ENCODE measurements around the gene GMDS. TPM values are rescaled to one million over a fixed set of nuclear protein-coding genes. Genes with fewer than 3 reads are reported as not detected.

Gene GMDS
- total RNA-seq, 2 donors from 2014 or later, result 19.6 to 36.3 TPM

GRCh38 chr6:1738558-1739081, 506.8 kb downstream of the GMDS start:
- no peaks in the 10 kb centered on the region for H3K27me3 Mint-ChIP-seq
- no peak overlapping the region for H3K4me3 Mint-ChIP-seq
- no peak overlapping the region for H3K27ac Mint-ChIP-seq
- no peak for ATAC-seq (replicated peaks)
- H3K36me3 Mint-ChIP-seq (ENCODE audit: low read depth), result no peaks in the 10 kb centered on the region
- no peaks in the 10 kb centered on the region for H3K4me1 Mint-ChIP-seq
- H3K9me3 Mint-ChIP-seq, result no peaks in the 10 kb centered on the region

- no peaks in the 10 kb centered on the region for H3K9me3 Mint-ChIP-seq
These were observed 507.7 kb downstream of the GMDS start for GRCh38 chr6:1737463-1738311.

GRCh38 chr6:1736346-1737105, 508.9 kb downstream of the GMDS start:
- no peak overlapping the region for H3K4me3 Mint-ChIP-seq
- H3K27ac Mint-ChIP-seq, result no peak overlapping the region
- no peaks in the 10 kb centered on the region for H3K4me1 Mint-ChIP-seq
- H3K27me3 Mint-ChIP-seq, result no peaks in the 10 kb centered on the region
- ATAC-seq (replicated peaks), result no peak
- H3K9me3 Mint-ChIP-seq, result no peaks in the 10 kb centered on the region
- H3K36me3 Mint-ChIP-seq (ENCODE audit: low read depth), result no peaks in the 10 kb centered on the region

More at GRCh38 chr6:1737463-1738311, 507.7 kb downstream of the GMDS start:
- no peaks in the 10 kb centered on the region for H3K36me3 Mint-ChIP-seq (ENCODE audit: low read depth)
- H3K4me1 Mint-ChIP-seq, result no peaks in the 10 kb centered on the region
- H3K27me3 Mint-ChIP-seq, result no peaks in the 10 kb centered on the region
- no peak for ATAC-seq (replicated peaks)
- H3K4me3 Mint-ChIP-seq, result no peak overlapping the region
- H3K27ac Mint-ChIP-seq, result no peak overlapping the region

- peaks cover 4% of the 10 kb centered on the region for H3K9me3 Mint-ChIP-seq
- no peaks in the 10 kb centered on the region for H3K36me3 Mint-ChIP-seq (ENCODE audit: low read depth)
- no peaks in the 10 kb centered on the region for H3K4me1 Mint-ChIP-seq
- H3K27ac Mint-ChIP-seq, result no peak overlapping the region
- H3K27me3 Mint-ChIP-seq, result no peaks in the 10 kb centered on the region
- H3K4me3 Mint-ChIP-seq, result no peak overlapping the region
- no peak for ATAC-seq (replicated peaks)
These were observed 510.1 kb downstream of the GMDS start for GRCh38 chr6:1735239-1735803.

GRCh38 chr6:1730882-1731281, 514.5 kb downstream of the GMDS start:
- ATAC-seq (replicated peaks), result no peak
- H3K4me3 Mint-ChIP-seq, result no peak overlapping the region
- H3K27me3 Mint-ChIP-seq, result no peaks in the 10 kb centered on the region
- no peaks in the 10 kb centered on the region for H3K4me1 Mint-ChIP-seq
- H3K27ac Mint-ChIP-seq, result no peak overlapping the region
- peaks cover 9% of the 10 kb centered on the region for H3K36me3 Mint-ChIP-seq (ENCODE audit: low read depth)
- H3K9me3 Mint-ChIP-seq, result peaks cover 4% of the 10 kb centered on the region

GRCh38 chr6:1729750-1730140, 515.7 kb downstream of the GMDS start:
- Mint-ChIP-seq H3K4me3 (no peak overlapping the region), H3K4me1 (no peaks in the 10 kb centered on the region), H3K9me3 (peaks cover 4% of the 10 kb centered on the region), H3K27me3 (no peaks in the 10 kb centered on the region), H3K27ac (no peak overlapping the region), H3K36me3 (ENCODE audit: low read depth) (peaks cover 20% of the 10 kb centered on the region)
- ATAC-seq (replicated peaks), result no peak

GRCh38 chr6:1729133-1729749, 516.2 kb downstream of the GMDS start:
- no peak for ATAC-seq (replicated peaks)
- no peak overlapping the region for H3K4me3 Mint-ChIP-seq
- H3K27me3 Mint-ChIP-seq, result no peaks in the 10 kb centered on the region
- H3K27ac Mint-ChIP-seq, result no peak overlapping the region
- H3K9me3 Mint-ChIP-seq, result peaks cover 4% of the 10 kb centered on the region
- peaks cover 24% of the 10 kb centered on the region for H3K36me3 Mint-ChIP-seq (ENCODE audit: low read depth)
- H3K4me1 Mint-ChIP-seq, result no peaks in the 10 kb centered on the region

- peaks cover 24% of the 10 kb centered on the region for H3K36me3 Mint-ChIP-seq (ENCODE audit: low read depth)
- H3K27me3 Mint-ChIP-seq, result no peaks in the 10 kb centered on the region
- H3K27ac Mint-ChIP-seq, result no peak overlapping the region
- no peaks in the 10 kb centered on the region for H3K4me1 Mint-ChIP-seq
- H3K9me3 Mint-ChIP-seq, result peaks cover 4% of the 10 kb centered on the region
- no peak overlapping the region for H3K4me3 Mint-ChIP-seq
- ATAC-seq (replicated peaks), result no peak
These were observed 519.0 kb downstream of the GMDS start for GRCh38 chr6:1726341-1726768.

- no peaks in the 10 kb centered on the region for H3K4me1 Mint-ChIP-seq
- no peak for ATAC-seq (replicated peaks)
These were observed 520.8 kb downstream of the GMDS start for GRCh38 chr6:1724616-1725015.

GRCh38 chr6:1724124-1724523, 521.3 kb downstream of the GMDS start:
- no peaks in the 10 kb centered on the region for H3K27me3 Mint-ChIP-seq
- no peak overlapping the region for H3K4me3 Mint-ChIP-seq
- no peak overlapping the region for H3K27ac Mint-ChIP-seq
- peaks cover 24% of the 10 kb centered on the region for H3K36me3 Mint-ChIP-seq (ENCODE audit: low read depth)
- no peak for ATAC-seq (replicated peaks)
- H3K9me3 Mint-ChIP-seq, result no peaks in the 10 kb centered on the region
- no peaks in the 10 kb centered on the region for H3K4me1 Mint-ChIP-seq

More at GRCh38 chr6:1724616-1725015, 520.8 kb downstream of the GMDS start:
- Mint-ChIP-seq H3K27ac (no peak overlapping the region), H3K4me3 (no peak overlapping the region), H3K27me3 (no peaks in the 10 kb centered on the region), H3K36me3 (ENCODE audit: low read depth) (peaks cover 24% of the 10 kb centered on the region), H3K9me3 (no peaks in the 10 kb centered on the region)

GRCh38 chr6:1722801-1723200, 522.6 kb downstream of the GMDS start:
- H3K9me3 Mint-ChIP-seq, result no peaks in the 10 kb centered on the region
- ATAC-seq (replicated peaks), result no peak

GRCh38 chr6:1720620-1721322, 524.6 kb downstream of the GMDS start:
- H3K4me1 Mint-ChIP-seq, result no peaks in the 10 kb centered on the region
- H3K4me3 Mint-ChIP-seq, result no peak overlapping the region
- no peaks in the 10 kb centered on the region for H3K9me3 Mint-ChIP-seq
- H3K36me3 Mint-ChIP-seq (ENCODE audit: low read depth), result peaks cover 14% of the 10 kb centered on the region
- no peak overlapping the region for H3K27ac Mint-ChIP-seq
- no peak for ATAC-seq (replicated peaks)
- no peaks in the 10 kb centered on the region for H3K27me3 Mint-ChIP-seq

More at GRCh38 chr6:1722801-1723200, 522.6 kb downstream of the GMDS start:
- Mint-ChIP-seq H3K27me3 (no peaks in the 10 kb centered on the region), H3K4me1 (no peaks in the 10 kb centered on the region), H3K4me3 (no peak overlapping the region), H3K36me3 (ENCODE audit: low read depth) (peaks cover 24% of the 10 kb centered on the region), H3K27ac (no peak overlapping the region)

GRCh38 chr6:1719922-1720321, 525.5 kb downstream of the GMDS start:
- ATAC-seq (replicated peaks), result no peak
- Mint-ChIP-seq H3K36me3 (ENCODE audit: low read depth) (peaks cover 5% of the 10 kb centered on the region), H3K9me3 (no peaks in the 10 kb centered on the region), H3K27me3 (no peaks in the 10 kb centered on the region), H3K27ac (no peak overlapping the region), H3K4me3 (no peak overlapping the region), H3K4me1 (no peaks in the 10 kb centered on the region)

GRCh38 chr6:1716868-1717267, 528.5 kb downstream of the GMDS start:
- Mint-ChIP-seq H3K4me3 (no peak overlapping the region), H3K27ac (no peak overlapping the region), H3K4me1 (no peaks in the 10 kb centered on the region), H3K9me3 (no peaks in the 10 kb centered on the region), H3K27me3 (no peaks in the 10 kb centered on the region), H3K36me3 (ENCODE audit: low read depth) (no peaks in the 10 kb centered on the region)
- no peak for ATAC-seq (replicated peaks)
